Aorta (tissue), 5 donors: Measurements from ENCODE around the gene FABP7. TPM values are rescaled to one million over a fixed set of nuclear protein-coding genes. Genes with fewer than 3 reads are reported as not detected.

Source experiments
- ATAC-seq: fragments of 200-7000 bp; cut with Tn5 transposase; one replicate; pipeline ENCODE4 v1.9.1; 2022; ENCODE audit warnings: moderate library complexity; ENCODE audit not compliant: low FRiP score
- DNase-seq, 2 donors: peaks; one replicate each; pipeline ENCODE4 v3.0.0-alpha.2; 2020
- H3K27ac ChIP-seq, 2 donors: one replicate each; pipeline ENCODE4 v1.5.1; 2013; ENCODE audit warnings: low read length in 2 of 2, mild to moderate bottlenecking in 2 of 2, moderate library complexity in 2 of 2, control low read depth in 1 of 2, inconsistent platforms in 1 of 2, low read depth in 1 of 2
- H3K27me3 ChIP-seq, 2 donors: one replicate each; pipeline ENCODE4 v1.6.1; 2013; ENCODE audit warnings: control low read depth in 1 of 2, low read length in 1 of 2, mild to moderate bottlenecking in 1 of 2, moderate library complexity in 1 of 2; ENCODE audit not compliant: insufficient read depth in 2 of 2, control insufficient read depth in 1 of 2
- H3K36me3 ChIP-seq, 2 donors: one replicate each; pipeline ENCODE4 v1.6.1; 2013; ENCODE audit warnings: control low read depth in 1 of 2, low read length in 1 of 2, mild to moderate bottlenecking in 1 of 2; ENCODE audit not compliant: insufficient read depth in 2 of 2, control insufficient read depth in 1 of 2
- H3K4me1 ChIP-seq, 2 donors: one replicate each; pipeline ENCODE4 v1.6.1; 2013; ENCODE audit warnings: low read length in 2 of 2, control low read depth in 1 of 2, mild to moderate bottlenecking in 1 of 2, moderate library complexity in 1 of 2; ENCODE audit not compliant: insufficient read depth in 2 of 2, control insufficient read depth in 1 of 2
- H3K4me3 ChIP-seq, 2 donors: one replicate each; pipeline ENCODE4 v1.5.1; 2013; ENCODE audit warnings: low read length in 2 of 2, control low read depth in 1 of 2, mild to moderate bottlenecking in 1 of 2
- H3K9me3 ChIP-seq: one replicate; pipeline ENCODE4 v1.6.1; 2013; ENCODE audit warnings: mild to moderate bottlenecking, low read length; ENCODE audit not compliant: control insufficient read depth
- WGBS, 2 donors: extraction: QIAGEN DNeasy Blood & Tissue Kit; methylation state at CpG; one replicate each; pipeline ENCODE4 v1.1.7; 2013; 5-methylcytosine and 5-hydroxymethylcytosine counted together
- intact Hi-C, 2 donors: fragments of 100-400 bp; cut with DNase I; formaldehyde crosslinking; loops; one replicate each; pipeline versions ENCODE4 v1.14.2 to v1.15.0; 2022
- polyA plus RNA-seq, 2 donors: library from polyadenylated mRNA; stranded (reverse); fragments of 200-250 nt; gene quantifications; one replicate each; pipeline ENCODE4 v1.2.3, GENCODE V29; 2013
- total RNA-seq, 2 donors: library from RNA; stranded (reverse); fragmentation: NEBNext Ultra II Directional; extraction: Animal tissue kit (Norgen Biotek cat#: 25700); gene quantifications; one replicate each; pipeline ENCODE4 v1.2.1, GENCODE V29; 2021
- donor health status: healthy with polysubstance abuse.
- donor health status: Bipolar disorder and iron deficiency.
- donor health status: DM: no; HTN: no; CAD: no.
- donor health status: DM: no; HTN: no; CAD: no.
- donor health status: DM: yes; HTN: yes; CAD: no.

The FABP7 gene
- total and polyA plus RNA-seq, 4 donors = not detected

DNA sequence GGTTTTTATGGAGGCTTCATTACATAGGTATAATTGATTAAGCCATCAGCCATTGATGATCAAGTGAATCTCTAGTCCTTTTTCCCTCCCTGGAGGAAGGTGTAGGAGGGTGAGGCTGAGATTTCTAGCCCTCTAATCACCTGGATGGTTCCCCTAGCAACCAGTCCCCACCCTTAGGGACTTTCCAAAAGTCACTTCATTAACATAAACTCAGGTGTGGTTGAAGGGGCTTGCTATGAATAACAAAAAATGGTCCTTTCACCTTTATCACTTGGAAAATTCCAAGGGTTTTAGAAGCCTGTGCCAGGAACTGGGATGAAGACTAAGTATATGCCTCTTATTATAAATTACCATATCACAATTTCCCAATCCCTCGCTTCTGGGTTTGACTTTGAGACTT lies 49.9 kb downstream of the FABP7 start:
- no peaks in the 10 kb centered on the region for H3K36me3 ChIP-seq
- intact Hi-C loops = no loop called here
- WGBS, 2 donors = 74 to 76% methylated on average over 1 of the region's 1 CpG
- no peaks in the 10 kb centered on the region for H3K4me1 ChIP-seq
- H3K4me3 ChIP-seq = no peak overlapping the region
- H3K9me3 ChIP-seq = no peaks in the 10 kb centered on the region
- no peak for DNase-seq
- no peaks in the 10 kb centered on the region for H3K27me3 ChIP-seq
- H3K27ac ChIP-seq = no peak overlapping the region
- no peak for ATAC-seq

DNA sequence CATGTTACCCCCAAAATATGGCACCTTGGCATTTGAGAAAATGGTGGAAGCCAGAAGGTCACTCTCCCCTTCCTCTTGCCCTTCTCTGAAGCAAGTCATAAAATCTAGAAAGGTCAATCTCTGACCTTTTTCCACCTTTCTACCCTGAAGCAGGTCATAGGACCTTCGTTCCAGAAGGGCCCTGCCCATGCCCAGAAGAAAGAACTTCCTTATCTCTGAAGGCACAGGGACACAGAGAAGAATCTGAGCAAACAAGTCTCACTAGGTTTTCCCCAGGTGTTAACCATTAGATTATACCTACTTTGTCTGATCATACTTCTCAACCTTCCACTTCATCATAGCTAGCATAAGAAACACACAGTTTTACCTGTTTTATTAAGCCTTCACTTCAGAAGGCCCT lies 52.0 kb downstream of the FABP7 start:
- Histone ChIP-seq H3K4me1 (no peaks in the 10 kb centered on the region), H3K27ac (no peak overlapping the region), H3K9me3 (no peaks in the 10 kb centered on the region), H3K4me3 (no peak overlapping the region), H3K36me3 (no peaks in the 10 kb centered on the region), H3K27me3 (no peaks in the 10 kb centered on the region)
- DNase-seq (no peak), ATAC-seq (no peak)
- intact Hi-C loops = no loop called here
- 65 to 70% methylated on average over 1 of the region's 1 CpG for WGBS, 2 donors

GRCh38 chr6:122832459-122832858 lies 52.9 kb downstream of the FABP7 start:
- no peak for ATAC-seq

DNA sequence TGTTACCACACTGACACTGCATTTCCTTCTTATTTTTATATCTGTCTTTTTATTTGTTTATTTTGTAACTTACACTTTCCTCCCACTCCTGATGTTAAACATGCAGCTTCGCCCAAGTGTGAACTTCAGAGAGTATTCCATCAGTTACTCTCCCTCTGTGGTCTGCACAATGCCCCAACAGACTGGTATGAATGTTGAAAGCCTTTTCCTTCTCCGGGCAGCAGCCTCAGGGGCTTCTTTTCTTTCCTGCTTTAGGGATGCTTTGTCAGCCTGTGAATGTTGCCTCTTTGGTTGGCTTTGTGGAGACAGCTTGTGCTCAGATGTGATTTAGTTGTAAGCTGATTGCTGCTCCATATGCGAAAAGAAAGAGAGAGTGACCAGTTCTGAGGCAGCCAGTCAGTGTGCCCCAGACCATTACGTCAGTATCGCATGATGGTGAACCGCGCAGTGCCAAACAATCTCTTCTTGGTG lies 53.5 kb downstream of the FABP7 start:
- ATAC-seq (no peak), DNase-seq (no peak)
- Histone ChIP-seq H3K9me3 (no peaks in the 10 kb centered on the region), H3K4me3 (no peak overlapping the region), H3K36me3 (no peaks in the 10 kb centered on the region), H3K4me1 (no peaks in the 10 kb centered on the region), H3K27me3 (no peaks in the 10 kb centered on the region), H3K27ac (no peak overlapping the region)
- intact Hi-C loops = no loop called here
- 65 to 66% methylated on average over 7 of the region's 7 CpGs for WGBS, 2 donors

More at GRCh38 chr6:122832459-122832858, 52.9 kb downstream of the FABP7 start:
- intact Hi-C loops = no loop called here
- Histone ChIP-seq H3K4me3 (no peak overlapping the region), H3K36me3 (no peaks in the 10 kb centered on the region), H3K4me1 (no peaks in the 10 kb centered on the region), H3K9me3 (no peaks in the 10 kb centered on the region), H3K27ac (no peak overlapping the region), H3K27me3 (no peaks in the 10 kb centered on the region)
- DNase-seq = no peak
- WGBS, 2 donors = 60 to 70% methylated on average over 3 of the region's 3 CpGs

Other genes starting within 250 kb of the FABP7 start
- gene PKIB, start 169.3 kb upstream of the FABP7 start, total RNA-seq = 1 to 10 TPM; 1.8 to 2.5 TPM
- gene PKIB, start 169.3 kb upstream of the FABP7 start, polyA plus RNA-seq = 10 to 100 TPM in 1 of 2 donors, 1 to 10 TPM in 1; 1.4 to 14.4 TPM
- 1 to 10 TPM; 3.9 to 8.5 TPM for gene SMPDL3A, start 9.5 kb downstream of the FABP7 start, total RNA-seq
- 10 to 100 TPM in 1 of 2 donors, 1 to 10 TPM in 1; 1.5 to 14.3 TPM for gene SMPDL3A, start 9.5 kb downstream of the FABP7 start, polyA plus RNA-seq
- gene CLVS2, start 216.5 kb downstream of the FABP7 start, total RNA-seq = under 1 TPM in 1 of 2 donors, not detected in 1; 0.03 TPM
- gene CLVS2, start 216.5 kb downstream of the FABP7 start, polyA plus RNA-seq = under 1 TPM in 1 of 2 donors, not detected in 1; under 0.01 TPM